Liver (tissue), 3 donors: ENCODE results near the gene FKBP5.

Experiments
- TF ChIP-seq, protein P1 (sequence below): fragments of 150-350 bp; IDR thresholded peaks from 2 replicates; pipeline ENCODE4 v1.5.1; 2017; ENCODE audit warnings: improper control_type of control experiment, low read depth, low read length; ENCODE audit not compliant: missing input control
- TF ChIP-seq, protein P2 (sequence below): IDR thresholded peaks from 2 replicates; pipeline ENCODE4 v1.6.1; 2016; ENCODE audit warnings: antibody characterized with exemption
- TF ChIP-seq, protein P3 (sequence below): IDR thresholded peaks from 2 replicates; pipeline ENCODE4 v1.6.1; 2016; ENCODE audit warnings: antibody characterized with exemption, mild to moderate bottlenecking
- donor health status: healthy.
- donor health status: healthy.

DNA sequence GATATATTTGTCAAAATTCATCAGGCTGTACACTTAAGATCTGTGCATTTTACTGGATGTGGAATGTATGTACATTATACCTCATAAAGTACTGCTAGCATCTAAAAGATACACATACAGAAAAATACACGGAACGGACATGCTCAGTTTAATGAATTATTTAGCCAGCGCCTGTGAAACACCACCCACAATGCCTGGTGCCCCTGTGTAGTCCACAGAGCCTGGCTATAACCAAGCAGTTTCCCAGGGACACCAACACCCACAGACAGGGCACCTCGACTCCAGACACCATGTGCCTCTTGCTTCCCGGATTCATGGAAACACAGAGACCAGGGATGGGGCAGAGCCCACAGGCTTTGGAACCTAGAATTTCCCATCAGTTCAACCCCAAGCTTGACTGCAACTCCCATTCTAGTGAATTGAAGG lies 30.7 kb upstream of the FKBP5 start:
- TF ChIP-seq, protein P1, sequence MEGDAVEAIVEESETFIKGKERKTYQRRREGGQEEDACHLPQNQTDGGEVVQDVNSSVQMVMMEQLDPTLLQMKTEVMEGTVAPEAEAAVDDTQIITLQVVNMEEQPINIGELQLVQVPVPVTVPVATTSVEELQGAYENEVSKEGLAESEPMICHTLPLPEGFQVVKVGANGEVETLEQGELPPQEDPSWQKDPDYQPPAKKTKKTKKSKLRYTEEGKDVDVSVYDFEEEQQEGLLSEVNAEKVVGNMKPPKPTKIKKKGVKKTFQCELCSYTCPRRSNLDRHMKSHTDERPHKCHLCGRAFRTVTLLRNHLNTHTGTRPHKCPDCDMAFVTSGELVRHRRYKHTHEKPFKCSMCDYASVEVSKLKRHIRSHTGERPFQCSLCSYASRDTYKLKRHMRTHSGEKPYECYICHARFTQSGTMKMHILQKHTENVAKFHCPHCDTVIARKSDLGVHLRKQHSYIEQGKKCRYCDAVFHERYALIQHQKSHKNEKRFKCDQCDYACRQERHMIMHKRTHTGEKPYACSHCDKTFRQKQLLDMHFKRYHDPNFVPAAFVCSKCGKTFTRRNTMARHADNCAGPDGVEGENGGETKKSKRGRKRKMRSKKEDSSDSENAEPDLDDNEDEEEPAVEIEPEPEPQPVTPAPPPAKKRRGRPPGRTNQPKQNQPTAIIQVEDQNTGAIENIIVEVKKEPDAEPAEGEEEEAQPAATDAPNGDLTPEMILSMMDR, result no peak
- TF ChIP-seq, protein P2, sequence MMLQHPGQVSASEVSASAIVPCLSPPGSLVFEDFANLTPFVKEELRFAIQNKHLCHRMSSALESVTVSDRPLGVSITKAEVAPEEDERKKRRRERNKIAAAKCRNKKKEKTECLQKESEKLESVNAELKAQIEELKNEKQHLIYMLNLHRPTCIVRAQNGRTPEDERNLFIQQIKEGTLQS, result no peak
- TF ChIP-seq, protein P3, sequence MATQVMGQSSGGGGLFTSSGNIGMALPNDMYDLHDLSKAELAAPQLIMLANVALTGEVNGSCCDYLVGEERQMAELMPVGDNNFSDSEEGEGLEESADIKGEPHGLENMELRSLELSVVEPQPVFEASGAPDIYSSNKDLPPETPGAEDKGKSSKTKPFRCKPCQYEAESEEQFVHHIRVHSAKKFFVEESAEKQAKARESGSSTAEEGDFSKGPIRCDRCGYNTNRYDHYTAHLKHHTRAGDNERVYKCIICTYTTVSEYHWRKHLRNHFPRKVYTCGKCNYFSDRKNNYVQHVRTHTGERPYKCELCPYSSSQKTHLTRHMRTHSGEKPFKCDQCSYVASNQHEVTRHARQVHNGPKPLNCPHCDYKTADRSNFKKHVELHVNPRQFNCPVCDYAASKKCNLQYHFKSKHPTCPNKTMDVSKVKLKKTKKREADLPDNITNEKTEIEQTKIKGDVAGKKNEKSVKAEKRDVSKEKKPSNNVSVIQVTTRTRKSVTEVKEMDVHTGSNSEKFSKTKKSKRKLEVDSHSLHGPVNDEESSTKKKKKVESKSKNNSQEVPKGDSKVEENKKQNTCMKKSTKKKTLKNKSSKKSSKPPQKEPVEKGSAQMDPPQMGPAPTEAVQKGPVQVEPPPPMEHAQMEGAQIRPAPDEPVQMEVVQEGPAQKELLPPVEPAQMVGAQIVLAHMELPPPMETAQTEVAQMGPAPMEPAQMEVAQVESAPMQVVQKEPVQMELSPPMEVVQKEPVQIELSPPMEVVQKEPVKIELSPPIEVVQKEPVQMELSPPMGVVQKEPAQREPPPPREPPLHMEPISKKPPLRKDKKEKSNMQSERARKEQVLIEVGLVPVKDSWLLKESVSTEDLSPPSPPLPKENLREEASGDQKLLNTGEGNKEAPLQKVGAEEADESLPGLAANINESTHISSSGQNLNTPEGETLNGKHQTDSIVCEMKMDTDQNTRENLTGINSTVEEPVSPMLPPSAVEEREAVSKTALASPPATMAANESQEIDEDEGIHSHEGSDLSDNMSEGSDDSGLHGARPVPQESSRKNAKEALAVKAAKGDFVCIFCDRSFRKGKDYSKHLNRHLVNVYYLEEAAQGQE, result no peak
